Stimulated activated memory B cell treated with anti-CD40 and anti-IgM and Interleukin-4, amounts not matched to agents 10 μg/mL and 1 μg/mL and 100 μg/mL, for 72 hours (primary cell): ENCODE measurements around the gene MT1A.
"Not testable (repeated sequence)": the region's sequence is repeated elsewhere in the genome, so short reads cannot be mapped to it uniquely, and the experiment has no call there.

Experiments
- ATAC-seq: fragments of 150-1000 bp; cut with Tn5 transposase; 2 replicates; pipeline ENCODE4 v1.10.0; 2021
- H3K27ac Mint-ChIP-seq: one replicate; pipeline ENCODE4 v1.8.0; 2022; ENCODE audit warnings: mild to moderate bottlenecking, mixed read lengths
- H3K27me3 Mint-ChIP-seq: one replicate; pipeline ENCODE4 v1.8.0; 2022; ENCODE audit warnings: mixed read lengths
- H3K36me3 Mint-ChIP-seq: one replicate; pipeline ENCODE4 v1.8.0; 2022; ENCODE audit warnings: mixed read lengths
- H3K4me1 Mint-ChIP-seq: one replicate; pipeline ENCODE4 v1.8.0; 2022; ENCODE audit warnings: mixed read lengths
- H3K4me3 Mint-ChIP-seq: one replicate; pipeline ENCODE4 v1.8.0; 2022; ENCODE audit warnings: mild to moderate bottlenecking, moderate library complexity, mixed read lengths
- H3K9me3 Mint-ChIP-seq: one replicate; pipeline ENCODE4 v1.8.0; 2022; ENCODE audit warnings: mixed read lengths

MT1A gene

DNA sequence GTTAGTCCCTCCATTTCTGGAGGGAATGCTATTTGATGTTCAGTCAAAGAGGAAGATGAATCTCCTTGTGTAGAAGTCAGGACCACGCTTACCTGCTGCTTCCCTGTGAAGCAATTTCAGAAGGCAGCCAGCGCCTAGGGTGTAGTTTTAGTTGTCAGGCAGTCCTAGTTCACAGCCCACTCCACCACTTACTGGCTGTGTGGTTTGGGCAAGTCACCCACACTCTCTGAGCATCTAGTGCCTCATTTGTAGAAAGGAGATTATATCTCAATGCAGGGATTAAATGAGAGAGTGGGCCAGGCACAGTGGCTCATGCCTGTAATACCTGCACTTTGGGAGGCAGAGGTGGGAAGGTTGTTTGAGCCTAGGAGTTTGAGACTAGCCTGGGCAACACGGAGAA lies 33.7 kb downstream of the MT1A start:
- H3K4me1 Mint-ChIP-seq, result peaks cover 40% of the 10 kb centered on the region
- ATAC-seq, H3K4me3 Mint-ChIP-seq, H3K27ac Mint-ChIP-seq, H3K36me3 Mint-ChIP-seq, H3K9me3 Mint-ChIP-seq: not testable (repeated sequence)
- peaks cover 92% of the 10 kb centered on the region for H3K27me3 Mint-ChIP-seq

DNA sequence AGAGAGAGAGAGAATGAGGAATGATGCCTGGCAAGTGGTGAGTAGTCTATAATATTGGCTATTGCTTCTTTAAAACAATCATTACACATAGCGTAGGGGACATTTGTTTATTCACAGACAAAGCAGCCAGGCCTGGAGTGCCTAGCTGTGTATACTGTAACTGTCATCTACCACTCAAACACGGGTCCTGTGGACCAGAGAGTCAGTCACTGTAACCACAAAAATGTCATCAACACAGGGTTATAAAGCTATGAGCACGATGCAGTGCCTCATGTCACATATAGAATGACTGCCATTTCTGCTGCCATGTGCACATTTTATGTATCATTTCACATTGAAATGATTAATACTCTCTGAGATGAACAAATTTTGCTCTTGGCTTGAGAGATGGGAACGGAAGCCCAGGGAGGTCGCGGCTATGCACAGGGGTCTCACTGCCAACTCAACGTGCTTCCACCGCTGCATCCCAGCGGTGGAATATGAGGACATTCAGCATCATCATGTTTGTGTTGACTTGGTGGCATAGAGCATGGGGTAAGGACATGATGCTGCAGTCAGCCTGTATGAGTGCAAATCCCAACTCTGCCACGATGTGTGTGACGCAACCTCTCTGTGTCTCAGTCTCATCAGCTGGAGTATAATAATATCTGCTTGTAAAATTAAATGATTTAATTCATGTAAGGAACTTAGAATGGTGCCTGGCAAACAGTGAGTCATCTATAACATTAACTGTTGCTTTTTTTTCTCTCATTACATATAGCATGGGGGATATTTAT lies 34.5 kb downstream of the MT1A start:
- H3K4me1 Mint-ChIP-seq, result peaks cover 36% of the 10 kb centered on the region
- H3K27me3 Mint-ChIP-seq, result peaks cover 84% of the 10 kb centered on the region
- no peak for ATAC-seq
- H3K36me3 Mint-ChIP-seq, result no peaks in the 10 kb centered on the region
- no peaks in the 10 kb centered on the region for H3K9me3 Mint-ChIP-seq
- H3K27ac Mint-ChIP-seq, result no peak overlapping the region
- no peak overlapping the region for H3K4me3 Mint-ChIP-seq

DNA sequence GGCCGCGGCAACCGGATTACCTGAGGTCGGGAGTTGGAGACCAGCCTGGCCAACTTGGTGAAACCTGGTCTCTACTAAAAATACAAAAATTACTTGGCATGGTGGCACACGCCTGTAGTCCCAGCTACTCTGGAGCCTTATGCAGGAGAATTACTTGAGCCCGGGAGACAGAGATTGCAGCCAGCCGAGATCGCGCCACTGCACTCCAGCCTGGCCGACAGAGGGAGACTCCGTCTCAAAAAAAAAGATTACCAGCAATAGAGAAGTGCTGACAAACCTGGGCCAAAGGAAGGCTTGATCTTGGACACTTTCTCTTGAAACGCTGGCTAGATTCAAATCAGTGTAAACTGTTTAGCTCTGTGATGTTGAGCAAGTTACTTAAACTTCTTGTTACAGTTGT lies 35.5 kb downstream of the MT1A start:
- no peak for ATAC-seq
- no peak overlapping the region for H3K4me3 Mint-ChIP-seq
- H3K27me3 Mint-ChIP-seq, result peaks cover 74% of the 10 kb centered on the region
- H3K36me3 Mint-ChIP-seq, result no peaks in the 10 kb centered on the region
- no peaks in the 10 kb centered on the region for H3K9me3 Mint-ChIP-seq
- peaks cover 26% of the 10 kb centered on the region for H3K4me1 Mint-ChIP-seq
- H3K27ac Mint-ChIP-seq, result no peak overlapping the region

DNA sequence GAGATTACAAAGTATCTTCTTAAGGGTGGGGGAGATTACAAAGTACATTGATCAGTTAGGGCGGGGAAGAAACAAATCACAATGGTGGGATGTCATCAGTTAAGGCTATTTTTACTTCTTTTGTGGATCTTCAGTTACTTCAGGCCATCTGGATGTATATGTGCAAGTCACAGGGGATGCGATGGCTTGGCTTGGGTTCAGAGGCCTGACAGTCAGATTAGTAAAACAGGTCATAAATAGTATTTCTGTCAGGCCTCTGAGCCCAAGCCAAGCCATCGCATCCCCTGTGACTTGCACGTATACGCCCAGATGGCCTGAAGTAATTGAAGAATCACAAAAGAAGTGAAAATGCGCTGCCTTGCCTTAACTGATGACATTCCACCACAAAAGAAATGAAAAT lies 36.1 kb downstream of the MT1A start:
- H3K36me3 Mint-ChIP-seq, H3K9me3 Mint-ChIP-seq, H3K4me3 Mint-ChIP-seq, ATAC-seq, H3K27ac Mint-ChIP-seq: not testable (repeated sequence)
- Mint-ChIP-seq H3K4me1 (peaks cover 20% of the 10 kb centered on the region), H3K27me3 (peaks cover 68% of the 10 kb centered on the region)

DNA sequence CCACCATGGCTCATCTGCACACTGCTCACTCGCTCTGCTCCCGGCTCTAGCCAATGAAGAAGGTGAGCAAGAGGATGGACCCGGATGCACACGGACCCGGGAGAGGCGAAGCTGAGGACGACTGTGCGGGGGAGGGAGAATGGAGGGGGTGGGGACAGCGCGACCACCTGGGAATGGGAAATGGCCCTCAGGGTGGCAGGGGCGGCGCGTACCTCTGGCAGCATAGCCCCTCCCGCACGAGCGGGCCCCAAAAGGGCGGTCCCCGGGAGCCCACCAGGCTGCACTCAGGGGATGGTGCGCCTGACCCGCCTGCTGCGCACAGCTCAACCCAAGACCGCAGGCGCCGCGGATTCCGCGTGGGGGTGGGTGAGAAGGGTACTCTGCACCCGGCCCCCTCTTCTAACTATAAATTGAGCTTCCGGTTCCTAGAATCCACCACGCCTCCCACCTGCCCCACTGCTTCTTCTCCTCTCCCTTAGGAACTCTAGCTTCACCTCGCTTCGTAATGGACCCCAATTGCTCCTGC lies 37.3 kb downstream of the MT1A start:
- no peak overlapping the region for H3K27ac Mint-ChIP-seq
- peaks cover 56% of the 10 kb centered on the region for H3K27me3 Mint-ChIP-seq
- H3K4me1 Mint-ChIP-seq, result peaks cover 15% of the 10 kb centered on the region
- H3K36me3 Mint-ChIP-seq, result no peaks in the 10 kb centered on the region
- ATAC-seq, result no peak
- H3K9me3 Mint-ChIP-seq, result no peaks in the 10 kb centered on the region
- peak overlapping the region; percentile 72 for H3K4me3 Mint-ChIP-seq

DNA sequence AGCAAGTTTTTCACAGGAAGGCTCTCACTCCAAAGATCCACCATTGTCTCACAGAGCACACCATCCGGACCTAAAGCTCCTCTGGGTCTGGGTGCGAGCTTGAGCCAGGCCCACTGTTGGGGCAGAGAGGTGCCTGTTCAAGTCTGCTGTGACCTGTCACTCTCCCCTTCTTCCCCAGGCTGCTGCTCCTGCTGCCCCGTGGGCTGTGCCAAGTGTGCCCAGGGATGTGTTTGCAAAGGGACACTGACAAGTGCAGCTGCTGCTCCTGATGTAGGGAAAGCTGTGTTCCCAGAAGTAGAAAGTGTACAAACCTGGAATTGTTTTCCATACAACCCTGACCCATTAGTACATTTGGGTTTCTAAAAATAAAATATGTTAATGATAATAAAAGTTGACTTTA lies 39.0 kb downstream of the MT1A start:
- no peak for ATAC-seq
- Mint-ChIP-seq H3K4me1 (peaks cover 28% of the 10 kb centered on the region), H3K27ac (no peak overlapping the region), H3K36me3 (no peaks in the 10 kb centered on the region), H3K27me3 (peaks cover 43% of the 10 kb centered on the region), H3K9me3 (no peaks in the 10 kb centered on the region), H3K4me3 (no peak overlapping the region)

DNA sequence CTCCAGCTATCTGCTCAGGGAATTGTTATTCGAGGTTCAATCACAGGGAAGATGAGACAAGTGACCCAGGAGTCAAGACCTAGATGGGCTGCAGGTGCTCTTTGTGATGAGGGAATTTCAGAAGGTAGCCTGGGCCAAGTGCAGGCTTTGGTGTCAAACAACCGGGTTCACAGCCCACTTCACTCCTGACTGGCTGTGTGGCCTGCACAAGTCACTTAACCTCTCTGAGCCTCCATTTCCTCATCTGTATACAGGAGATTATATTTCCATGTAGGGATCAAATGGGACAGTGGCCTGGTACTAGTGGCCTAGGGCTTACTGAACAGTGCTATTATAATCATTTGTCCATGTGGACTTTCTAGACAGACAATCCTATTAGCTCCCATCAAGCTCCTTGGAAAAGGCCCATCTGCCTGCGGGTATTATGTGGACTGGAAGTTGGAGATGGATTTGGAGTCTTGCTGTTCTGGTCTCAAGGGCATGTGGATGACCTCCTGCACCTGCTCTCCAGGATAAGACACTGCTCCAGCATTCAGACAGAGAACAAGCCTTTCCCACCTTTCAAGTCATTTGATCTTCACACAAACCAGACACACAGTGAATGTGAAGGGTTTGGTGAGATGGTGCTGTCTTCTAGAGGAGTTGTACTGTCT lies 40.7 kb downstream of the MT1A start:
- H3K4me1 Mint-ChIP-seq, result peaks cover 31% of the 10 kb centered on the region
- H3K27me3 Mint-ChIP-seq, result peaks cover 37% of the 10 kb centered on the region
- no peaks in the 10 kb centered on the region for H3K36me3 Mint-ChIP-seq
- H3K4me3 Mint-ChIP-seq, result no peak overlapping the region
- ATAC-seq, result no peak
- H3K27ac Mint-ChIP-seq, result no peak overlapping the region
- H3K9me3 Mint-ChIP-seq, result no peaks in the 10 kb centered on the region

DNA sequence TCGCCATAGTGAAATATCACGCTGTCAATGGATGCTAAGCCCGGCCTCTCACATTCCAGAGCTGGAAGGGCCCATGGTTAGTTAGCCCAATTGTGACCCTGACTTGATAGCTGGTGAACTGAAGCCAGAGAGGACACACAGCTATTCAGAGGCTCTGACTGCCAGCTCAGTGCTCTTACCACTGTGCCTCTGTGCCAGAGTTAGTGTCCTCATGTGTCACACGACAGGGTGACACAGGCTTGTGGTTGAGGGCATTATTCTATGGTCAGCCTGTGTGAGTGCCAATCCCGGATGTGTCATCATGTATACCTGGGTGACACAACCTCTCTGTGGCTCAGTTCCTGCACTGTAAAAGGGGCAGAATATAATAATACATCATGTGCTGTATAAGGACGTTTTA lies 41.4 kb downstream of the MT1A start:
- ATAC-seq, result no peak
- H3K9me3 Mint-ChIP-seq, result no peaks in the 10 kb centered on the region

DNA sequence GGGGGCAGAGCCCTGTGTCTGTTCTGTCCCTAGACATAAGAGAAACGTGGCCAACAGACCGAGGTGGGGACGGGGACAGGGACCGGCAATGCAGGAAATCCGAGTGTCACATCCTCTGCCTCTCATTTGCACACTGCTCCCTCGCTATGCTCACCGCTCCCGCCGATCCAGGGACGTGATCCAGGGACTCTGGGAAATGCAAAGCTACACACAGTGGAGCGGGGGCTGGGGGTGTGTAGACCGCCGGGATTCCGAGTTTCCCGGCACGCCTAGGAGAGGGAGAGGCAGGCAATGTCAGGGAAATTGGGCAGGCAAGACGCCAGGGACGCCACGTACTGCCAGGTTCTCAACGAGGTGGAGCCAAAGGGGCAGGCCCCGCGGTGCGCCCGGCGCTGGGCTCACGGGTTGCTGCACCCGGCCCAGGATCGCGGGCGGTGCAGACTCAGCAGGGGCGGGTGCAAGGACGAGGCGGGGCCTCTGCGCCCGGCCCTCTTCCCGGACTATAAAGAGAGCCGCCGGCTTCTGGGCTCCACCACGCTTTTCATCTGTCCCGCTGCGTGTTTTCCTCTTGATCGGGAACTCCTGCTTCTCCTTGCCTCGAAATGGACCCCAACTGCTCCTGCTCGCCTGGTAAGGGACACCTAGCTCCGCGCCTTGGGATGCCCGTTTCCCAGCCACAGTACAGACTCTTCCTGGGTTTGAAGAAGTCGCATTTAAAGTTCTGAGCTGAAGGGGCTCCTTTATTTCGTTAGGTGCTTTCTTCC lies 43.7 kb downstream of the MT1A start, which contains the start of gene MT1X:
TSS of gene MT1X (plus strand) at position 532 of the 764 bp plus-strand sequence. CDS start at position 603, 71 bp downstream.
- Mint-ChIP-seq H3K4me3 (peak within 1 kb of the TSS; percentile 95), H3K4me1 (peaks cover 16% of the 10 kb centered on the region), H3K9me3 (peaks cover 3% of the 10 kb centered on the region), H3K27ac (peak within 1 kb of the TSS; percentile 82), H3K36me3 (no peaks in the 10 kb centered on the region), H3K27me3 (peaks cover 29% of the 10 kb centered on the region)
- ATAC-seq, result peak; percentile 99

More for the DNA sequence above, 41.4 kb downstream of the MT1A start:
- no peaks in the 10 kb centered on the region for H3K36me3 Mint-ChIP-seq
- no peak overlapping the region for H3K4me3 Mint-ChIP-seq
- peaks cover 31% of the 10 kb centered on the region for H3K4me1 Mint-ChIP-seq
- H3K27ac Mint-ChIP-seq, result no peak overlapping the region
- peaks cover 37% of the 10 kb centered on the region for H3K27me3 Mint-ChIP-seq

DNA sequence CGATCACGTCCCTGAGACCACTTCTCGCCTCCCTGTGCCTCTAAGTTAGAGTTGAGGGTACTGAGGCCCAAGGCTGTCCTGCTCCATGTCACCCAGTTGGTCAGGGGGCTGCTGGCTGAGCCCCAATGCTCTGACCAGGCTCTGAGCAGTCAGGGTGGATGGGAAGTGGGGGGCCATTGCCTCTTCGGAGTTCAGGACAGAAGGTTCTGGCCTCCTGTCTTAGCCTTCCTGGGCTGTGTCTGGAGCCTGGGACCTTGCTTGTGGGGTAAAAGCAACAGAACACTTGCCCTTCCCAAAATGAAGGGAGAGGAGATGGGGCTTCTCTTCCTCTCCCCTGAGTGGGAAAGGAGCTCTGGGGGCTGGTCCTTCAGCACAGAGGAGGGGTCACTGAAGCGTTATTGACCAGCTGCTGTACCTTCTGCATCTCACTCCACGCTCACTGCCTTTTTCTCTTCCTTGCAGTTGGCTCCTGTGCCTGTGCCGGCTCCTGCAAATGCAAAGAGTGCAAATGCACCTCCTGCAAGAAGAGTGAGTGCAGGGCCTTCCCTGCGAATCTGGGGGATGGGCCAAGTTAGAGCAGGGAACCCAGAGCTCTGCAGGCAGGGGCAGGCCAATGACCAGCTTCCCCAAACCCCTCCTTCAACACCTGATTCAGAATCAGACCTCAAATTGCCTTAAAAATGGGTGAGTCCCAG lies 44.4 kb downstream of the MT1A start:
- Mint-ChIP-seq H3K9me3 (peaks cover 3% of the 10 kb centered on the region), H3K4me1 (peaks cover 16% of the 10 kb centered on the region), H3K27me3 (peaks cover 33% of the 10 kb centered on the region), H3K36me3 (no peaks in the 10 kb centered on the region), H3K4me3 (peak overlapping the region; percentile 95), H3K27ac (peak overlapping the region; percentile 82)
- no peak for ATAC-seq

DNA sequence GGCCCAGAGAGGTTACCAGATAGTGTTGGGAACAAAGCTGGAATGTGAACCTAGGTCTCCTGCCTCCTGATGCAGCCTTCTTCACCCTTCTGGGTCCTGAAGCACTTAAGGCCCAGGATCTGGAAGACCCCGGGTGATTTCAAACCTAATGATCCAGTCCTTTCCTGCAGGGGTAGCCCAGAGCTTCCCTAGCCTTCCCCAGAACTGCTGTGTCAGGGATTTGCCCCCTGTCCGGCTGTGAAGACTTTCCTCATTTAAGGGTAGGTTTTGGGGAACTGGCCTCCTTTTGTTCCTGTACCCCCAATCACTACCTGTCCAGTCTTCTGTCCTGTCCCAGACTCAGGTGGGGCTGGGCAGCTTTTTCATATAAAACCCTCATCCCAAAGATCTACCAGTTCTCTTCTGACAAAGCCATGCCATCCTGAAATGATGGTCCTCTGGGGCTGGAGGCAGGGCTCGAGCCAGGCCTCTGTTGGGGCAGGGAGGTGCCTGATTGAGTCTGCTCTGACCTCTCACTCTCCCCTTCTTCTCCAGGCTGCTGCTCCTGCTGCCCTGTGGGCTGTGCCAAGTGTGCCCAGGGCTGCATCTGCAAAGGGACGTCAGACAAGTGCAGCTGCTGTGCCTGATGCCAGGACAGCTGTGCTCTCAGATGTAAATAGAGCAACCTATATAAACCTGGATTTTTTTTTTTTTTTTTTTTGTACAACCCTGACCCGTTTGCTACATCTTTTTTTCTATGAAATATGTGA lies 45.1 kb downstream of the MT1A start:
- Mint-ChIP-seq H3K36me3 (no peaks in the 10 kb centered on the region), H3K9me3 (peaks cover 3% of the 10 kb centered on the region), H3K27me3 (peaks cover 38% of the 10 kb centered on the region), H3K4me1 (peaks cover 16% of the 10 kb centered on the region), H3K4me3 (no peak overlapping the region), H3K27ac (no peak overlapping the region)
- ATAC-seq, result no peak

DNA sequence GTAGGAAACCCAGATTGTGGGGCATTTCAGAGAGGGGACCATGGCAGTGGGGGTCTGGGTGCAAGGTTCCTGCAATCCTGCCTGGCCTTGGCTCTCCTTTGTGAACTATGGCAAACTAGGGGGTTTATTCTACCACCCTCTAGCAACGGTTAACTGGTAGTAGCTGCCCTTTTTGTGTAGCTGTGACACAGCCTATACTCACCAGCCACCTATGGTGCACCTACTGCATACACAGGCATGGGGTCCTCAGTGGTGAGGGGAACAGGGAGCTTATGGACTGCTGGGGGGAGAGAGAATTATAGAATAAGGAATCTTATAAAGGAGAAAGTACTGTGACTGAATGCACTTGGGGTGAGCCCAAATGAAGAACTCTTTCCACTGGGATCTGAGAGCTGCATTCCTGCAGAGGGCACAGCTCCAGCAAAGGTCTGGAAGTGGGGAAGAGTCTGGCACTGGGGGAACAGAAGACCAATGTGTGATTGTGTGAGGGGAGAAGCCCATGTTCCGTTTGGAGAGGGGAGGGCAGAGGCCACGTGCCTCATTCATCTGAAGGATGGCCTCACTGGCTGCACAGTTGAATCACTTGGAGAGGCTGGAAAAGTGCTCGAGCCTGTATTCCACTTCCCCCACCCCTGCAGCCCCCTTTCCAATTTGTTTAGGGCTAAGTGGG lies 45.9 kb downstream of the MT1A start:
- H3K4me1 Mint-ChIP-seq, result peaks cover 16% of the 10 kb centered on the region
- no peak overlapping the region for H3K4me3 Mint-ChIP-seq
- H3K27me3 Mint-ChIP-seq, result peaks cover 44% of the 10 kb centered on the region
- H3K36me3 Mint-ChIP-seq, result no peaks in the 10 kb centered on the region
- no peak for ATAC-seq
- H3K9me3 Mint-ChIP-seq, result peaks cover 3% of the 10 kb centered on the region
- H3K27ac Mint-ChIP-seq, result no peak overlapping the region

DNA sequence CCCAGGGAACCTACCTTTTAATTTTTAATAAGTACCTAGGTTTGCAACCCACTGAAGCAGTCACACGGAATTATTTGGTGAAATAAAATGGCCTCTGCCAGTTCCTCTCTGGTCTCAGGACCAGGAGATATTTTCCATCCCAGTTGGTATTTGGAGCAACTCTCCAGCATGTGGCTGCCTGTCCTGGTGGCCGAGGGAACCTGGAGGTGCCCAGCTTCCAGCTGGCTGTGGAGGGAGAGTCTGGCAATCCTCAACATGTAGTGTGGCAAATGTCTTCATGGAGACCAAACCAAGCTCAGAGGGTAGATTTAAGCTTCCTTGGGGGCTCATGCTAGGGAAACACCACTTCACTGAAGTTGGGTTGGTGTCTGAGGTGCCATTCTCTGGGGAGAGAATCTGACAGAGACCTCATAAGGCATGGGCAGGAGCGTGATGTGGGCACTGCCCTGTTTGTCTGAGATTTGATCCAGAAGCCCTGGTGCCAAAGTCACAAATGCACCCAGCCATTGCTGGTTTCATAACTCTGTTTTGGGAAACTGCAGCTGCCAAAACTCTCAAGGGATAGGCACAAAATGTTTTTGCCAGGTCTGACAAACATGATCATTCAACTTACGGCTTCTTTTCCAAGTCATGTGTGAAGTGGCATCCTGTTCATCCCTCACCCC lies 46.6 kb downstream of the MT1A start:
- H3K27me3 Mint-ChIP-seq, result peaks cover 50% of the 10 kb centered on the region
- no peak overlapping the region for H3K4me3 Mint-ChIP-seq
- H3K36me3 Mint-ChIP-seq, result no peaks in the 10 kb centered on the region
- peaks cover 3% of the 10 kb centered on the region for H3K9me3 Mint-ChIP-seq
- no peak for ATAC-seq
- peaks cover 16% of the 10 kb centered on the region for H3K4me1 Mint-ChIP-seq
- H3K27ac Mint-ChIP-seq, result no peak overlapping the region
